Rectal smooth muscle tissue (tissue), 1 donor: Measurements from ENCODE around the gene IFITM1.

Experiments used
- H3K27ac ChIP-seq: one replicate; pipeline ENCODE4 v1.7.0; 2013; ENCODE audit warnings: low read depth, low read length, inconsistent platforms
- H3K27me3 ChIP-seq: one replicate; pipeline ENCODE4 v1.7.0; 2013; ENCODE audit warnings: low read length; ENCODE audit not compliant: control insufficient read depth, insufficient read depth
- H3K36me3 ChIP-seq: one replicate; pipeline ENCODE4 v1.7.0; 2013; ENCODE audit warnings: low read length; ENCODE audit not compliant: control insufficient read depth, insufficient read depth
- H3K4me1 ChIP-seq: one replicate; pipeline ENCODE4 v1.7.0; 2013; ENCODE audit warnings: low read length; ENCODE audit not compliant: control insufficient read depth, insufficient read depth
- H3K4me3 ChIP-seq: one replicate; pipeline ENCODE4 v1.7.0; 2013; ENCODE audit warnings: low read length
- H3K9ac ChIP-seq: one replicate; pipeline ENCODE4 v1.7.0; 2013; ENCODE audit warnings: low read length

IFITM1 gene

DNA sequence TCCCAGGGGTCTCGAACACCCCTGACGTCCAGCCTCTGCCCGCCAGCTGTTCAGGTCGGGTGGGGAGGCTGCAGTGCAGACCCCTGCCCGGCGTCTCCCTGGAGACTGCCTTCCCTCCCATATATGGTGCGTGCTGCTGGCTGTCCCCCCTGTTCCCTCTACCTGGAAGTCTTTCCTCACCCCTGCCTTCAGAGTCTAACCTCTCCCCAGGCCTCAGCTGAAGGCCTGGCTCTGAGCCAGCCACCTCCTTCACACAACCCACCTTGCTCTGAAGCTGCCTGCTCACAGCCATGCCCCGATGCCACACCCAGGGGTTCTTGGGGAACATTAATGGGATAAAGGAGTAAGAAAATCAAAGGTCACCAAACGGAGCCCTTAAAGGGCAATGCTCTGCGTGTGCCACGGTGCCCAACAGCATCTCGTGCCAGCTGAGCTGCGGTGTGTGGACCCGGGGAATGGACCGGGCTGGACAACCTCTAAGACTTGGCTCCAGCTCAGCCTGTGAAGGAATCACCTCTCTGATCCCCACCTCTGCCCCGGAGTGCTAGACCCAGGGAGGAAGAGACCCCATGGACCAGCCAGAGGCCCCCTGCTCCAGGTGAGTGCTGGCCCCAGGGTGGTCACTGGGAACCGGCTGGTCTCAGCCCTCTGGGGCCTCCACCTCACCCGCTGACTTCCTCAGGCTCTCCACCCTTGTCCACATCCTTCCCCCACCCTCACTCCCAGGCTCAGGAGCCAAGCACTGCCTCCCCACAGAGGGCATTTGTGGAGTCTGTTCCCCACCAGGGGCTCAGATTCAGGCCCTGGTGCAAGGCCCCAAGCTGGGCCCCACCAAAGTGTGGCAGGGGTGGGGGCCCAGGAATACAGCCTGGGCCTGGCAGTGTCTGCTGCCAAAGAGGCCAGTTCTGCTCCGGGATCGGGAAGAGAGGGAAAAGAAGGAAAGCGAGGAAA is 35.6 kb upstream of the IFITM1 start, which contains the start of gene NLRP6:
Gene NLRP6, plus strand, starts transcription at position 407 of the 951 bp plus-strand sequence. Its CDS starts 163 bp downstream, at position 570.
- Histone ChIP-seq H3K4me3 (no peak within 1 kb of the TSS), H3K27ac (no peak within 1 kb of the TSS), H3K9ac (no peak within 1 kb of the TSS), H3K4me1 (no peaks in the 10 kb centered on the region), H3K27me3 (peaks cover 32% of the 10 kb centered on the region), H3K36me3 (no peaks in the 10 kb centered on the region)

DNA sequence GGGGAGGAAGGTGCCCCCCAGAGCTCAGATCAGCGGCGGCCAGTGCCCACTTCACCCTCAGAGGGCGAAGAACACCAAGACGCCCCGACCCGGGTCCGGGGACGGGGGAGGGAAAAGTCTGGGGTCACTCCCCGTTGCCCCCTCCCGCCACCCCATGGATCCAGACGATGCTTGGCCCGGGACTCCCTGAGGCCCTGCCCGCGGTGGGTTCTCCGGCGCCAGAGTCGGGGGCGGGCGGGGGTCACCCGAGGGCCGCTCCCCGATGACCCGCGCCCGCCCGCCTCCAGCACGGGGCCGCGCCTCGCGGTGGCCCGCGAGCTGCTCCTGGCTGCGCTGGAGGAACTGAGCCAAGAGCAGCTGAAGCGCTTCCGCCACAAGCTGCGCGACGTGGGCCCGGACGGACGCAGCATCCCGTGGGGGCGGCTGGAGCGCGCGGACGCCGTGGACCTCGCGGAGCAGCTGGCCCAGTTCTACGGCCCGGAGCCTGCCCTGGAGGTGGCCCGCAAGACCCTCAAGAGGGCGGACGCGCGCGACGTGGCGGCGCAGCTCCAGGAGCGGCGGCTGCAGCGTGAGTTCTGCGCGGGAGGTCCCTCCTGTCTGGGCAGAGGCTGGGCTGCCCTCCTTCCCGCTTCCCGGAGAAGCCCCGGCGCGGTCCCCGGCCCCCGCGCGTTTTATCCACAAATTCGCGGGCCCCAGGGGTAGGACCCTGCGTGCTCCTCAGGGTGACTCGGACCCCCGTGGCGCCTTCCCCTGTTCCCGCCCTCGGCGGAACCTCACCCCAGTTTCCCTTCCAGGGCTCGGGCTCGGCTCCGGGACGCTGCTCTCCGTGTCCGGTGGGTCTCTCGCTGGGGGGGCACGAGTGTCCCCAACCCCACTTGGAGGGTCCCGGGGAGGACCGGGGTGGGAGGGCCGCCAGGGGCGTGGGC is 34.5 kb upstream of the IFITM1 start:
- H3K9ac ChIP-seq = no peak overlapping the region
- H3K4me3 ChIP-seq = peak overlapping the region; percentile 21
- no peak overlapping the region for H3K27ac ChIP-seq
- no peaks in the 10 kb centered on the region for H3K4me1 ChIP-seq
- H3K27me3 ChIP-seq = peaks cover 37% of the 10 kb centered on the region
- H3K36me3 ChIP-seq = no peaks in the 10 kb centered on the region

DNA sequence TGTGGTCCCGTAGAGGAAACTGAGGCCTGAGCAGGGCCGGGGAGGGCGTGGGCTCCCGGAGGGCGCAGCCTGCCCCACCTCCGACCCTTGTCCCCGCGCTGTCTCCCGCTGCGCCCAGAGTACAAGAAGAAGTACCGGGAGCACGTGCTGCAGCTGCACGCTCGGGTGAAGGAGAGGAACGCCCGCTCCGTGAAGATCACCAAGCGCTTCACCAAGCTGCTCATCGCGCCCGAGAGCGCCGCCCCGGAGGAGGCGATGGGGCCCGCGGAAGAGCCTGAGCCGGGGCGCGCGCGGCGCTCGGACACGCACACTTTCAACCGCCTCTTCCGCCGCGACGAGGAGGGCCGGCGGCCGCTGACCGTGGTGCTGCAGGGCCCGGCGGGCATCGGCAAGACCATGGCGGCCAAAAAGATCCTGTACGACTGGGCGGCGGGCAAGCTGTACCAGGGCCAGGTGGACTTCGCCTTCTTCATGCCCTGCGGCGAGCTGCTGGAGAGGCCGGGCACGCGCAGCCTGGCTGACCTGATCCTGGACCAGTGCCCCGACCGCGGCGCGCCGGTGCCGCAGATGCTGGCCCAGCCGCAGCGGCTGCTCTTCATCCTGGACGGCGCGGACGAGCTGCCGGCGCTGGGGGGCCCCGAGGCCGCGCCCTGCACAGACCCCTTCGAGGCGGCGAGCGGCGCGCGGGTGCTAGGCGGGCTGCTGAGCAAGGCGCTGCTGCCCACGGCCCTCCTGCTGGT is 33.7 kb upstream of the IFITM1 start:
- no peaks in the 10 kb centered on the region for H3K4me1 ChIP-seq
- H3K27ac ChIP-seq = no peak overlapping the region
- H3K27me3 ChIP-seq = peaks cover 40% of the 10 kb centered on the region
- no peak overlapping the region for H3K9ac ChIP-seq
- H3K36me3 ChIP-seq = no peaks in the 10 kb centered on the region
- peak overlapping the region; percentile 57 for H3K4me3 ChIP-seq

DNA sequence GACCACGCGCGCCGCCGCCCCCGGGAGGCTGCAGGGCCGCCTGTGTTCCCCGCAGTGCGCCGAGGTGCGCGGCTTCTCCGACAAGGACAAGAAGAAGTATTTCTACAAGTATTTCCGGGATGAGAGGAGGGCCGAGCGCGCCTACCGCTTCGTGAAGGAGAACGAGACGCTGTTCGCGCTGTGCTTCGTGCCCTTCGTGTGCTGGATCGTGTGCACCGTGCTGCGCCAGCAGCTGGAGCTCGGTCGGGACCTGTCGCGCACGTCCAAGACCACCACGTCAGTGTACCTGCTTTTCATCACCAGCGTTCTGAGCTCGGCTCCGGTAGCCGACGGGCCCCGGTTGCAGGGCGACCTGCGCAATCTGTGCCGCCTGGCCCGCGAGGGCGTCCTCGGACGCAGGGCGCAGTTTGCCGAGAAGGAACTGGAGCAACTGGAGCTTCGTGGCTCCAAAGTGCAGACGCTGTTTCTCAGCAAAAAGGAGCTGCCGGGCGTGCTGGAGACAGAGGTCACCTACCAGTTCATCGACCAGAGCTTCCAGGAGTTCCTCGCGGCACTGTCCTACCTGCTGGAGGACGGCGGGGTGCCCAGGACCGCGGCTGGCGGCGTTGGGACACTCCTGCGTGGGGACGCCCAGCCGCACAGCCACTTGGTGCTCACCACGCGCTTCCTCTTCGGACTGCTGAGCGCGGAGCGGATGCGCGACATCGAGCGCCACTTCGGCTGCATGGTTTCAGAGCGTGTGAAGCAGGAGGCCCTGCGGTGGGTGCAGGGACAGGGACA is 32.9 kb upstream of the IFITM1 start:
- peaks cover 43% of the 10 kb centered on the region for H3K27me3 ChIP-seq
- no peak overlapping the region for H3K9ac ChIP-seq
- no peaks in the 10 kb centered on the region for H3K36me3 ChIP-seq
- H3K4me1 ChIP-seq = no peaks in the 10 kb centered on the region
- H3K27ac ChIP-seq = no peak overlapping the region
- H3K4me3 ChIP-seq = peak overlapping the region; percentile 57

DNA sequence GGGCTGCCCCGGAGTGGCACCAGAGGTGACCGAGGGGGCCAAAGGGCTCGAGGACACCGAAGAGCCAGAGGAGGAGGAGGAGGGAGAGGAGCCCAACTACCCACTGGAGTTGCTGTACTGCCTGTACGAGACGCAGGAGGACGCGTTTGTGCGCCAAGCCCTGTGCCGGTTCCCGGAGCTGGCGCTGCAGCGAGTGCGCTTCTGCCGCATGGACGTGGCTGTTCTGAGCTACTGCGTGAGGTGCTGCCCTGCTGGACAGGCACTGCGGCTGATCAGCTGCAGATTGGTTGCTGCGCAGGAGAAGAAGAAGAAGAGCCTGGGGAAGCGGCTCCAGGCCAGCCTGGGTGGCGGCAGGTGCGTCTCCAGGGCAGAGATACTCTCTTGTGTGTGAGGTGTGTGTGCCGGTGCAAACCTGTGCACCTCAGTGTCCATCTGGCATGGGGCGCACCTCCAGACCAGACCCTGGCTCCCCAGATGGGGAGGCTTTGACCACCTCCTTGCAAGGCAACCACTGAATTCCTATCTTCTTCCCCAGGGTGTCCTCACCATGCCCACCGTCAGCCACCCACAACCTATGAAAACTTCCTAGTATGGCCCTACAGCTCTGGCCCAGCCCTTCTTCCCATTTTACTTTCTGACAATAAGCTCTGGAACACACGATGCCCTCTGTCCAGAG is 32.2 kb upstream of the IFITM1 start:
- Histone ChIP-seq H3K27me3 (peaks cover 44% of the 10 kb centered on the region), H3K9ac (no peak overlapping the region), H3K36me3 (no peaks in the 10 kb centered on the region), H3K27ac (no peak overlapping the region), H3K4me3 (peak overlapping the region; percentile 47), H3K4me1 (no peaks in the 10 kb centered on the region)

DNA sequence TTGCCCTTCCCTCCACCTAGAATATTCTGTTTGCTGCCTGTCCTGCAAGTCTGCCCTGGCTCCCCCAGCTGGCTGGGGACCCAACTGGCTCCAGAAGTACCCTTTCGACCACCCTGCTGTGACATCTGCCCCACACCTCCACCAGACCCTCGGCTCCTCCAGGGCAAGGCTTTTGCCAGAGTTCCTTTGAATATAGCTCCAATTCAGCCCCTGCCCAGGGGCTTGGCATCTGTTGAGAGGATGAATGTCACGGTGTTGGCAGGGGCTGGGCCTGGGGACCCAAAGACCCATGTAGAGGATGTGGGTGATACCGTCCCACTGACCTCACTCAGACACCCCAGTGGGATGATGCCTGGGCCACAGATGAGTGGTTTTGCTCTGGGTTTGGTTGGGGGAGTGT is 31.7 kb upstream of the IFITM1 start:
- Histone ChIP-seq H3K36me3 (no peaks in the 10 kb centered on the region), H3K4me1 (no peaks in the 10 kb centered on the region), H3K4me3 (no peak overlapping the region), H3K9ac (no peak overlapping the region), H3K27ac (no peak overlapping the region), H3K27me3 (peaks cover 47% of the 10 kb centered on the region)

DNA sequence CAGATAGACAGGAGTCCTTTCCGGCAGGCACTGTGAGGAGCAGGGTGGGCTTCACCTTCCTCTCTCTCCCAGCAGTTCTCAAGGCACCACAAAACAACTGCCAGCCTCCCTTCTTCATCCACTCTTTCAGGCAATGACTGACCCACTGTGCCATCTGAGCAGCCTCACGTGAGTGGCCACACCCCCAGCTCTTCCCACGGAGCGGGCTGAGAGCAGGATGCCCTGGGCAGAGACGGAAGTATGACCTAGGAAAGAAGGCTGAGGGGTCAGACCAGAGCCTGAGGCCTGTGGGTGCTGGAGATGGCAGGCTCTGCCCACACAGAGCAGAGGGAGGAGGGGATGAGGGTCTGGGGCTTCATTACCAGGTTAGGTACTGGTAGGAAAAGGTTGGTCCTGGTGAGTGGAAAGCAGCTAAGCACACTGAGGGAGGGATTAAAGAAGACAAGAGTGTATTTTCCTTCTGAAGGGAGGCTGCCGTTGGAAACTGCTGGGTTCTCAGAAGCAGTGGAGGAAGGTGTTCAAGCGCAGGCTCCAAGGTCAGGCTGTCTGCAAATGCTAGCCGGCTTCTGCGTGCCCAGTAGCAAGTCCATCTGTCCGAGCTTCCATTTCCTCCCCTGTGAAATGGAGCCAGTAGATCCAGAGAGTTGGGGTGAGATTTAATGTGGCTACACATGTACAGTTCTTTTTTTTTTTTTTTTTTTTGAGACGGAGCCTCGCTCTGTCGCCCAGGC is 31.0 kb upstream of the IFITM1 start:
- H3K36me3 ChIP-seq = no peaks in the 10 kb centered on the region
- H3K27me3 ChIP-seq = peaks cover 51% of the 10 kb centered on the region
- no peak overlapping the region for H3K27ac ChIP-seq
- H3K4me3 ChIP-seq = no peak overlapping the region
- no peaks in the 10 kb centered on the region for H3K4me1 ChIP-seq
- no peak overlapping the region for H3K9ac ChIP-seq

DNA sequence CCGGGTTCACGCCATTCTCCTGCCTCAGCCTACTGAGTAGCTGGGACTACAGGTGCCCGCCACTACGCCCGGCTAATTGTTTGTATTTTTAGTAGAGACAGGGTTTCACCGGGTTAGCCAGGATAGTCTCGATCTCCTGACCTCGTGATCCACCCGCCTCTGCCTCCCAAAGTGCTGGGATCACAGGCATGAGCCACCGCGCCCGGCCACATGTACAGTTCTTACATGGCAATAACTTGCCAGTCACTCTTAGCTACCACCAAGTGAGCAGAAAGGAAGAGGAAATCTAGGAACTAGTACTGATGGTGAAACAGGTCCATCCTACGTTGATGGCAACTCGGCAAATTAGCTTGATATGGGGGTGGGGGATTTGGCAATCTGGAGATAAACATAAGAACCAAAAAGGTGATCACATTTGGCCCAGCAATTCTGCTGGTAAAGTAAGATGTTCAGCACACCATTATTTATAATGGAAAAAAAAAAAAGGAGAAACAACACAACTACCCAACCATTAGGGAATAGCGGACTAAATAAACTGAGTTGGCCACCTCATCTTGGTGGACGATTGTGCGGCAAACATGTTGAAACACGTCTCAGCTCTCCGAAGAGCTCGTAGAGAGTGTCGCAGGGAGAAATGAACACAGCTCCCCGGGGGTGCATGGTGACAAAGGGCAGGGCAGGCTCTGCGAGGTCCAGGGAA is 30.3 kb upstream of the IFITM1 start:
- no peaks in the 10 kb centered on the region for H3K4me1 ChIP-seq
- H3K9ac ChIP-seq = no peak overlapping the region
- no peaks in the 10 kb centered on the region for H3K36me3 ChIP-seq
- no peak overlapping the region for H3K27ac ChIP-seq
- H3K27me3 ChIP-seq = peaks cover 55% of the 10 kb centered on the region
- no peak overlapping the region for H3K4me3 ChIP-seq

DNA sequence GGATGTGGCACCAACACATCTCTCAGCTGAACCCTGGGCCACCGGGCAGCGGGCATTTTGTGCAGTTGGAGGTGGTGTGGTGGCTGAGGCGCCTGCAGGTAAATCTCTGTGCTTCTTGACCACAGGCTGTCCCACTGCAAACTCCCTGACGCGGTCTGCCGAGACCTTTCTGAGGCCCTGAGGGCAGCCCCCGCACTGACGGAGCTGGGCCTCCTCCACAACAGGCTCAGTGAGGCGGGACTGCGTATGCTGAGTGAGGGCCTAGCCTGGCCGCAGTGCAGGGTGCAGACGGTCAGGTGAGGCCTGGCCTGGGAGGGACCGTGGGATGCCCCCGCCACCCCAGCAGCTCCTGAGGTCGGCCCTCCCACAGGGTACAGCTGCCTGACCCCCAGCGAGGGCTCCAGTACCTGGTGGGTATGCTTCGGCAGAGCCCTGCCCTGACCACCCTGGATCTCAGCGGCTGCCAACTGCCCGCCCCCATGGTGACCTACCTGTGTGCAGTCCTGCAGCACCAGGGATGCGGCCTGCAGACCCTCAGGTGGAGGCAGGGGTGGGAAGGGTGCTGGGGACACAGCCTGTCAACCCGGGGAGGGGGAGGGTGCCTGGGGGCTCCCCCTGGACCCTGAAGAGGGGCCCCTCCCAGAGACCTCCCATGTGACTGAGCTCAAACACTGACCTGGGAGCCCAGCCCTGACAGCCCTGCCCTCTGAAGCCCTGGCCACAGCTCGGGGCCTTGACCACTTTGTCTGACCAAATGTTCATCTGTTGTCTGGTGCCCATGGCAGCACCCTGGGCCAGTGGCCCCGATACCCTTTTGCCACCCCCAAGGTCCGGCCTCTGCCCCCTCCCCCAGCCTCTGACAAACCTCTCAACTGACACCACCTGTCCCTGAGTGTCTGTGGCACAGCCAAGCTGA is 29.5 kb upstream of the IFITM1 start:
- Histone ChIP-seq H3K27me3 (peaks cover 50% of the 10 kb centered on the region), H3K9ac (no peak overlapping the region)

More for the DNA sequence above, 29.5 kb upstream of the IFITM1 start:
- Histone ChIP-seq H3K4me1 (no peaks in the 10 kb centered on the region), H3K4me3 (no peak overlapping the region), H3K36me3 (no peaks in the 10 kb centered on the region), H3K27ac (no peak overlapping the region)
